ENCODE results near the gene APOC3.

Gene APOC3

DNA sequence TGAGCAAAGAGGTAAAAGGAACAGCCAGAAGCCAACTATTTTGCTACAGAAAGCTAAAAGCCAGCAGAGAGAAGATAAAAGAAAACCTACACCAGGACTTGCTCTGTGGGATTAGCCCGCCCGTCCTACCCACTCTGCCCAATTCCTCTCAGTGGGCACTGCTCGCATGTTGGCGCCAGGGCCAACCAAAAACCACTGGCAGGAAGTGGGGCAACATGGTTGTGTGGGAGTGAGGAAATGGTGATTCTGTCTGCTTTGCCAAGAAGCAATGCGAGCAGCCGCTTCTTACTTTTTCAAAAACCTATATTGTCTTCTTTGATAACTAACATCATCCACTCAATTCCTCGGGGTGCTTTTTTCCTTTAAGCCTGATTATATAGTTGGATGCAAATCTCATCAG is 21.9 kb downstream of the APOC3 start:
- ATAC-seq (no peak), DNase-seq (peak; percentile 57)

DNA sequence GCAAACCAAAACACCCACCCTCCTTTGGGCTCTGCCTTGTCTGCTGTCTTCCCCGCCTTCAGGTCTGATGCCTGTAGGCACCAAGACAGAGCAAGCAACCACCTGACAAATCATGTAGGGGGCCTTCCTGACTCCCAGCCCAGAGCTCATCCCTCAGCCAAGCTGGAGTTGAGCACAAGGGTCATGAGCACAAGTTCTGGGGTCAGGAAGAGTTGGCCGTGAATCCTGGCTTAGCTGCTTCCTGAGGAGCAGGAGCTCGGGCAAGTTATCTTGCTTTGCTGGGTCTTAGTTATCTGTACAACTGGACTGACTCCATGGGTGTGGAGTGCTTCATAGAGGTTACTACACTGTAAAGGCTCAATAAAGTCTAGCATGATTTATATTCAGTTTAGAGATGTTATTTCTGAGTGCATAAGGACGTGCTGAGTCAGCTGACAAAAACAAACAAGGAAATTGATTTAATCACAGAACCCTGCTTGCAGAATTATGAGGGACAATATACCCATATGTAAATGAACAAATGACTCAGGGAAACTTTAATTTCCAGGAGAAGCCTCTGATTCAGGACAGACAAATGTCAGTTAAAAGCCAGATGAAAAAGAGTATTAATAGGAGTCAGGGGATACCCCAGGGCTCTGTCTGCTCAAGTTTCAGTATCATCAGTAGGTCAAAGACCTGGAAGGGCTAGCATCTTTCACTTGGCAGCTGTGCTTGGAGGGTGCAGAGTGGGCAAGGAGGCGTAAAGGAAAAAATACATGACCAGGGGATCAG is 22.7 kb downstream of the APOC3 start:
- DNase-seq: no peak
- peak; percentile 55 for ATAC-seq

DNA sequence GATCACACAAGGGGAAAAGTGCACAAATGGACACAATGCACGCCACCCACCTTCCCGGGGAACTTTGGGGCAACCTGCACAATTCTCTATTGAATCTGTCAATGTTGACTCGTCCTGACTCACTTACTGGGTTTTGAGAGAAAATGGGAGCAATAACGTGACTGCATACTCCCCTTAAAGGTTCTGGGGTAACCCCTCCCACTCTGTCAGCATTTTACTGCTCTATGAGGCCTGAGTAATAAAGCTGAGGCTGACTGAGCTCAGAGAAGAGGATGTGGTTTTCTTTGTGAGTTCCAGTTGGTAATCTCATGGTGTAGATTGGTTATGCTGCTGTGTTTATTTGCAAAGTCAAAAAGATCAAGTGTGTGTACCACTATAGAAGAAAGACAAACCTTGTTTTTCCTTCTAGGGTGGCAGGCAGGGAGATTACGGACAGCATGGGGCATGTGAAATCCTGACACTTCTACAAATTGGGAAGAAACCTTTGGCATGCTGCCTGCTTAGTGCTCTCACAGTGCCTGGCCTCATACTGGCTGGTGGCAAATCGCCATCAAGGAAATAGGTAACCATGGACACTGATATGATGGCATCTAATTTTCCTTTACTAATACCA is 23.9 kb downstream of the APOC3 start:
- DNase-seq (peak; percentile 54), ATAC-seq (peak; percentile 96)

- DNase-seq (no peak), ATAC-seq (no peak)
Observed at GRCh38 chr11:116855413-116855812, 25.7 kb downstream of the APOC3 start.

DNA sequence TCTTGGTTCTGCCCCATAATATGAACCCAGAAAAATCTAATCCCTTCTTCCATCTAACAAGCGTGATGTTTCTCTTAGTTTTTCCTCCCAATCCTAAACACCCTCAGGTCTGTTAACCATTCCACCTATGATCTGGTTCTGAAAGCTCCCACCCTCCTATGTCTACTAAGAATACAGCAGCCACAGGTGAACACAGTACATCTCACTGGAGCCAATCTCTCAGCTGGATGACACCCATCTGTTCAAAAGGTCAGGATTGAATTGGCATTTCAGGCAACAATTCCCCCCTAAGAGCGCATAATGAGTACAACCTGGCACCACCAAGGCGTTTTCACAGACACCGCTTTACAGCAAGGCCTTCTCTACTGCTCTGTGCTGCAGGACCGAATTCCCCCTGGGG is 26.7 kb downstream of the APOC3 start:
- ATAC-seq: no peak

GRCh38 chr11:116857316-116857715 is 27.6 kb downstream of the APOC3 start:
- ATAC-seq (no peak), DNase-seq (no peak)

More for the DNA sequence above, 26.7 kb downstream of the APOC3 start:
- DNase-seq: no peak

GRCh38 chr11:116857936-116858335 is 28.2 kb downstream of the APOC3 start:
- DNase-seq (no peak), ATAC-seq (no peak)

DNA sequence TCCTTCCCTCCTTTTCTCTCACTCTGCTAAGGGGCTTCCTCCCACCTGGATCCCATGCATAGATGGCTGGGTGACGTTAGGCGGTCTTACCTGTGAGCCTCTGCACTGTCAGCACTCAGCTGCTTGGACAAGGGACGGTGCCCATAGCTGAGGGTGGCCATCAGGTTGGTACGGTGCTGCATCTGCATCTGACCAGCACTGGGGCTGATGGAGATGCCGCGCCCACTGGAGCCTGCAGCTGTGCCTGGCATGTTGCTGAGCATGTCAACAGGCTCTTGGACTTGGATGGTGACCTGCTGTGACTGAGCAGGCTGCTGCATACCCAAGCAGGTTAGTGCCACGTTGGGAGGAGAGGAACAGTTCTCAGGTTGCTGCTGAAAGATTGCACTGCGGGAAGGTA is 29.5 kb downstream of the APOC3 start:
- DNase-seq: no peak
- ATAC-seq: no peak

DNA sequence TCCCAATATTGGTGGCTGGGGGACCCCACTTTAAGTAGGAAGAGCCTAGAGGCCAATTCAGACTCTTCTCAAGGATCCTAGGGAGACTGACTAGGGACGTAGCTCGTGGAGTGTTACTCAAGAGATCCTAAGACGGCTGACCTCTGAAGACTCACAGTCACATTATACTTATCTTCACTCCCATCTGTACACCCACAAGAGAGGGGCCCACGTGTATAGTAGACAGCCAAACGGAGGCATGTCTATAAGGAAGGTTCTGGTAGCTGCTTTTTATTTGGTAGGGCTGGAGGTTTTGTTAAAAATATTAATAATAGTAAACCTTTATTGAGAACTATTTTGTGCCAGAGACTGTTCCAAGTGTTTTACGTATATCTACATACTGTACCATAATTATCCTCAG is 30.6 kb downstream of the APOC3 start:
- DNase-seq (no peak), ATAC-seq (no peak)

DNA sequence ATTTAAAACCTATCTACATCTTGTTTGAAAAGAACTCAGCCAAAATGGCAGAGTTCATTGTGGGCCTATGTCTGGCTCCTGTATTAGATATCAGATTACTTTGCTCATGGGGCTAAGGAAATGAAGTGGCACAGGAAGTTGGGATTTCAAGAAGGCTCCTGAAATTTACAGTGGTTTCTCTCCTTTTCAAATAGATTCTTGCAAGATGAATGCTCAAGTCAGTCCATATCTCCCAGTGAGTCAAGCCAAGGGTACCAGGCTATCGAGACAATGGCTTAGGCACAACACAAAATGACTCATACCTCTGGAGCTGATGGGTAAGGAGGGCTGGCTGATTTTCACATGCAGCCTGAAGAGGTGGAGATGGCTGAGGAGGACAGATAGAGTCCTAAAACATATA is 31.8 kb downstream of the APOC3 start:
- ATAC-seq: no peak
- DNase-seq: no peak

DNA sequence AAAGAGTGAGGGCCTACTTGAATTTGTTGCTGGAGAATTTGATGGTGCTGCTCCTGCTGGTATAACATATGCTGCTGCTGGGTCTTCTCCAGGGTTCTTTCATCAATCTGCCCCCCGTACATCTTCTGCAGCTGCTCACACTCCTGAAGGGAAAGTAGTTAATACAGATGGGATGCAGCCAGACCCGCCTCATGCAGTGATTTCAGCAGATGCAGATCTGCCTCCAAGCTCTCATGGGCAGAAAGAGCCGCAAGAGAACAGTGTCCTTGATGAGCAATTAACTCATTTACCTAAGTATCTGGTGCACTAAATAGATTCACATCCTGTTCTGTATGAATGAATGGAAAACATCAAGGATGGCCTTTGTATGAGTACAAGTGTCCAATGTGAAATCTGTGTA is 32.5 kb downstream of the APOC3 start:
- no peak for DNase-seq
- ATAC-seq: no peak

GRCh38 chr11:116862951-116863350 is 33.2 kb downstream of the APOC3 start:
- ATAC-seq (no peak), DNase-seq (no peak)

DNA sequence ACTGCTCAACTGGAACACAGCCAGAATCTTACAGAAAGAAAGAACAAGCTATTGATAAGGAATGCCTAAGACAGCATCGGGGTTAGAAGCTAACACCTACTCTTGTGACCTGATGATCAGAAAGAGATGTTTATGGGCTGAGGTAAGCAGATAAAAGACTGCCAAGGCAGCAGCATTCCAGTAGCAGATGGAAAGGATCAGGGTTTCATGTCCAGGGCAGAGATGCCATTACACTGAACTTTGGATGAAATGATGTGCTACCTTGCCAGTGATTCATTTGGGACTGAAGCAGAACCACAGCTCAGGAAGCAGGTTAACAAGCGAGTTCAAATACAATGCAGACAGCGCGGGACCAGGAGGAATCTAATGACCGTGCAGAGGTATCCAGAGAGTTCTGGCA is 34.8 kb downstream of the APOC3 start:
- DNase-seq: no peak
- no peak for ATAC-seq

DNA sequence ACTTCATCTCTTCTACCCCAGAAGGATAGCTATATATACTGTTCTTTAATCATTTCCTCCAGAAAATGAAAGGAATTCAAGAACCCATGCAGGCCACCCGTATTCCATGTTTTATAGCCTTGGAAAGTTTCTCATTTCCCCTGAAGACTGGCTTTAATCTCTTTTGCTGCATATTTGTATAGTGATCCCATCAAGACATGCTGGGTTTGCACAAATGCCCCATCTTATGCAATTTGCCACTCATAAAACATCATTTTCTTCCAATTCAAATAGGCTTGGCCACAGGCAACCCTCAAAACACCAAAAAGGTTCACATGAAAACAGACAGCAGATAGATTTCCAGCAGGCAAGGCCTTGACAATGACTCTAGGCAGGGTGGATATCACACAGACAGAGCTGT is 36.0 kb downstream of the APOC3 start:
- ATAC-seq: no peak
- no peak for DNase-seq

GRCh38 chr11:116866804-116867455 is 37.2 kb downstream of the APOC3 start:
- ATAC-seq: no peak
- no peak for DNase-seq

DNA sequence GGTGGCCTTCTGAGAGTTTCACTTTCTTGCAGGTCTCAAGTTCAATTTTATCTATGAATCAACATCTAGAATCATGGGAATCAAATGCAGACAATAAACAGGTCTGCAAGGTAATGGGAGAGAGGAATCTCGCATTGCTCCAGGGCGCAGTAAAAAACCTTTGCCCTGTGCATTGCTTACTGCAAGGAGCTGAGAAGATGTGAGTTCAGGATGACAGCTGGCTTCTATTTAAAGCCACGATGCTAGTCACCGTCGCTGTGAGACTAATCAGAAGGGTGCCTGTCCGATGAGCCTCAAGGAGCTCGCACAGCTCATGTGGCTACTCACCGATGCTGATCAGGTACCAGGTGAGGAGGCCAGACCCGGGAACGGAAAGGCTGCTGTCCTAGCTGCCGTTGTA is 37.9 kb downstream of the APOC3 start:
- ATAC-seq (no peak), DNase-seq (no peak)

GRCh38 chr11:116868066-116868465 is 38.4 kb downstream of the APOC3 start:
- DNase-seq: no peak
- no peak for ATAC-seq

DNA sequence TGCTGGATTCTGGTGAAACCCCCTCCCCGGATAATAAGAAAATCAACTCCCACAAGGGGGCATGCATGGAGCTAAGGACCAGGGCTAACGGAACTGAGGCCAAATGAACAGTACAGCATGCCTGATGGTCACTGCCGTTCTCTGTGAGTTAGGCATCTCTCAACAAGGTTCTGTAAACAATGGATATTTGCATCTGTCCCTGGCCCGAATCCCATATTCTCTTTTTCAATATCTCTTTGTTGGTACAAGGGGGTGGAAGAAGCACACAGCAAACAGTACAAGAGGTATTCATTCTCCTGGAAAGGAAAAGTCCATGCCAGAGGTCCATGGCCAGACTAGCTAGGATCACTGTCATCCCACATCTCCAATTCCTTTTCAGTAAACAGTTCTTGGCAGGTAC is 39.9 kb downstream of the APOC3 start:
- DNase-seq: no peak
- ATAC-seq: no peak

GRCh38 chr11:116870054-116870453 is 40.3 kb downstream of the APOC3 start:
- DNase-seq: no peak
- peak; percentile 19 for ATAC-seq

DNA sequence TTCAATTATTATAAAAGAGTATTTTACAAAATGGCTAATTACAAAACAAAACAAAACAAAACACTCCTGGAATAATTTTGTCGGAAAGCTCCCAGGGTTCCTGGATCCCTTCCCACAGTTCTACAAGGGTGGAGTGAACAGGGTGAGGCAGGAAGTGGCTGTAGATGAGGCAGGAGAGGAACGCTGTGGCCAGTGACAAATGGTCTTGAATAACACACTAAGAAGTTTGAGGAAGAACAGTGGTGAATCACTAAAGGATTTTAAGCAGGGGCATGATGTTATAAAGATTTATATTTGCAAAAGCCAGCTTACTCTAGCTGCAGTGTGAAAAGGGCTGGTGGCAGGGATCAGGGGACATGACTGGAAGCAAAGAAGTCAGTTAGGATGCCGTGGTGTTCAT is 41.5 kb downstream of the APOC3 start:
- ATAC-seq (no peak), DNase-seq (no peak)

- ATAC-seq: no peak
- DNase-seq: no peak
Observed at GRCh38 chr11:116873381-116873780, 43.7 kb downstream of the APOC3 start.

GRCh38 chr11:116874251-116874650 is 44.5 kb downstream of the APOC3 start:
- DNase-seq (no peak), ATAC-seq (no peak)

- DNase-seq: no peak
- ATAC-seq: no peak
Observed at GRCh38 chr11:116875194-116875593, 45.5 kb downstream of the APOC3 start.

DNA sequence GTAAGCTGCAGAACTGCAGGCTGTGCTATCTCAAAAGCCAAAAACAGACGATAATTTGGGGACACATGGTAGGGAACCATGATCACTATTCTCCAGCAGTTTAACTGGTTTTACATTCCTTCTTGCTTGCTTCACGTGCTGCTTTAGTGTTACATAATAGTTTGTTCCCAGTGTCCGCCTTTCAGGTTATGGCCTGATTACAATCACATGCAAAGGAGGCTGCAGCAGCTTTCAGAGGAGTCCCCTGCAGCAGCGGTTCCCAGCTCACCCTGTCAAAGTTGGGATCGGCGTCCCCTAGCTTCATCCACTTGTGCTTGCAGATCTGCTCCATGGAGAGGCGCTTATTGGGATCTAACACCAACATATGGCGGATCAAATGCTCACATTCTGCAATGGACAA is 46.9 kb downstream of the APOC3 start:
- DNase-seq: no peak

More for the DNA sequence above, 46.9 kb downstream of the APOC3 start:
- no peak for ATAC-seq

Measured in stimulated activated naive CD8-positive, alpha-beta T cell treated with anti-CD3 and anti-CD28 coated beads, Interleukin-15, Interleukin-2, amounts not matched to agents 100 U/mL and 50 U/mL, for 24 hours (primary cell).